Forelimb muscle (tissue), 1 donor: ENCODE results near the gene TAL1. TPM values are rescaled to one million over a fixed set of nuclear protein-coding genes. Genes with fewer than 3 reads are reported as not detected.
"Not testable (repeated sequence)": the region's sequence is repeated elsewhere in the genome, so short reads cannot be mapped to it uniquely, and the experiment has no call there.

Experiments used
- DNase-seq: peaks from one replicate; pipeline ENCODE4 v3.0.0-alpha.2; 2013; ENCODE audit warnings: low read depth
- polyA plus RNA-seq: library from polyadenylated mRNA; unstranded; fragments of 120-200 nt; gene quantifications from one replicate; pipeline ENCODE4 v1.2.1, GENCODE V29; 2013; ENCODE audit not compliant: insufficient read length

Gene TAL1
- 3.3 TPM for polyA plus RNA-seq

- DNase-seq, result no peak
Observed at GRCh38 chr1:47232187-47232874, at the start of gene TAL1. Gene TAL1, minus strand, starts transcription at chr1:47232225. Its CDS starts 6,337 bp downstream, at chr1:47225888.

- no peak for DNase-seq
Observed at GRCh38 chr1:47280142-47280541, 48.1 kb upstream of the TAL1 start.

DNA sequence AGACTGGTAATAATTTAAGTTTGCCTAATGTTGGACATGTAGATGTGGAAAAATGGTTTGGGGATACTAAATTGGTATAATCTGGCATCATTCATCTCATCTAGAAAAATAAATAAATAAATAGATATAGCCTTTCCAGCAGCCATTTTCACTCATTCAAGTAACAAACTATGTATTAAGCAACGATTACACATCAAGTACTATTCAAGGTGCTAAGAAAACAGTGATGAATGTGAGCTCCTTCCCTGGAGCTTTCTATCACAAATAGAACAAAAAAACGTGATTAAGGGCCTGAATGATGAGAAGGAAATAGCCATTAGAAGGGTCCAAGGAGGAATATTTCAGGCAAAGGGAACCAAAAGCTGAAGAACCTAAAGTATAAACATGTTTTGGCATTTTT is 44.8 kb upstream of the TAL1 start:
- DNase-seq, result no peak

DNA sequence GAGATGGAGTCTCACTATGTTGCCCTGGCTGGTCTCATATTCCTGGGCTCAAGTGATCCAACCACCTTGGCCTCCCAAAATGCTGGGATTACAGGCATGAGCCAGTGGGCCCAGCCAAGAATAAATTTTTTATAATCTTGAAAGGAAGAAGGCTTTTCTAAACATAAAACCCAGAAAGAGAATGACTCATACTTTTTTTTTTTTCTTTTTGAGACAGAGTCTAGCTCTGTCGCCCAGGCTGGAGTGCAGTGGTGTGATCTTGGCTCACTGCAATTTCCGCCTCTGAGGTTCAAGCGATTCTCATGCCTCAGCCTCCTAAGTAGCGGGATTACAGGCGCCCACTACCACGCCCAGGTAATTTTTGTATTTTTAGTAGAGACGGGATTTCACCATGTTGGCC is 43.8 kb upstream of the TAL1 start:
- DNase-seq, result not testable (repeated sequence)

GRCh38 chr1:47265529-47265928 is 33.5 kb upstream of the TAL1 start:
- DNase-seq, result not testable (repeated sequence)

- DNase-seq, result peak; percentile 9
Observed at GRCh38 chr1:47262787-47263413, 30.9 kb upstream of the TAL1 start.

GRCh38 chr1:47257224-47257623 is 25.2 kb upstream of the TAL1 start:
- no peak for DNase-seq

DNA sequence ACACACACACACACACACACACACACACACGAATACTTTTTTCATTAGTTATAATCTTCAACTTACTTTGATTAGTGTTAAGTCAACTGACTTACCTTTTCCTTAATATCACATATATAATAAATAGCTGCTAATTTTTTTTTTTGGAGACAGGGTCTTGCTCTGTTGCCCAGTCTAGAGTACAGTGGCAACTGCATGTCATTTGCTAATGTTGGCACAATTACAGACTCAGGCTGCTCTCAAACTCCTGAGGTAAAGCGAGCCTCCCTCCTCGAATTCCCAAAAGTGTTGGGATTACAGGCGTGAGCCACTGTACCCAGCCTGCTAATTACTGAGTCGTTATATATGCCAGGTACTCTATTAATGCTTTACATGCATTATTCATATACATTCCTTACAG is 20.8 kb upstream of the TAL1 start:
- DNase-seq, result no peak

GRCh38 chr1:47252369-47252768 is 20.3 kb upstream of the TAL1 start:
- DNase-seq, result no peak

DNA sequence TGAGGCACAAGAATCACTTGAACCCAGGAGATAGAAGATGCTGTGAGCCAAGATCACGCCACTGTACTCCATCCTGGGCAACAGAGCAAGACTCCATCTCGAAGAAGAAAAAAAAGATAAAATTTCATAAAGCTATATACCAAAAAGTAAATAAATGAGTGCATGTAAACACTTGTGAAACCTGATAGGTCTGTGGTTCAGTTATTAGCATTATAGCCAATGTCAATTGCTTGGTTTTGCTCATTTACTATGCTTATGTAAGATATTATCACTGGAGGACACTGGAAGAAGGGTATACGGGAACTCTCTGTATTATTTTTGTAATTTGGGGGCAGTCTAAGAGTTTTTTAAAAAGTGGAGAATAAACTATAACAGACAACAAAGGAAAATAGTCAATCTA is 17.7 kb upstream of the TAL1 start:
- no peak for DNase-seq

DNA sequence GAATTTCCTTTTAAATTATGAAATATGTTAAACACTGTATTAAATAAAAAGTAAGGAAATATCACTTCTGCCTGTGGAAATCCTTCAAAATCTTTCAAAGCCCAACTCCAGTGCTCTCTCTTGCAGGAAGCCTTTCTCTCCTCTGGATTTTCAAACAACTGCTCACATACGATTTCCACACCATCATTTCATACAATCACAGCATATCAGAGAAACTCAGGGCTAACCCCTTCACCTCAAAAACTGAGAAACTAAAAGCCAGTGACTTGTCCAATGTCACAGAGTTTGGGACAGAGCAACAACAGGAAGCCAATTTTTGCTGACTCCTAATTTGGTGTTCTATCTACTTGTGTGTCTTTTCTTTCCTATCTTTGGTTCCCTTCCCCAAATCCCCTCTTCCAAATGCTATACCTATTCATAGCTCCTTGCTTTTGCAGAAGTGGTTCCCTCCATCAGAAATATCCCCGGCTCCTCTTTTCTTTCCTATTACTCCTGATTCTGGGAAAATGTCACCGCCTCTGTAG is 12.4 kb upstream of the TAL1 start:
- no peak for DNase-seq

- DNase-seq, result no peak
Observed at GRCh38 chr1:47243910-47244309, 11.9 kb upstream of the TAL1 start.

DNA sequence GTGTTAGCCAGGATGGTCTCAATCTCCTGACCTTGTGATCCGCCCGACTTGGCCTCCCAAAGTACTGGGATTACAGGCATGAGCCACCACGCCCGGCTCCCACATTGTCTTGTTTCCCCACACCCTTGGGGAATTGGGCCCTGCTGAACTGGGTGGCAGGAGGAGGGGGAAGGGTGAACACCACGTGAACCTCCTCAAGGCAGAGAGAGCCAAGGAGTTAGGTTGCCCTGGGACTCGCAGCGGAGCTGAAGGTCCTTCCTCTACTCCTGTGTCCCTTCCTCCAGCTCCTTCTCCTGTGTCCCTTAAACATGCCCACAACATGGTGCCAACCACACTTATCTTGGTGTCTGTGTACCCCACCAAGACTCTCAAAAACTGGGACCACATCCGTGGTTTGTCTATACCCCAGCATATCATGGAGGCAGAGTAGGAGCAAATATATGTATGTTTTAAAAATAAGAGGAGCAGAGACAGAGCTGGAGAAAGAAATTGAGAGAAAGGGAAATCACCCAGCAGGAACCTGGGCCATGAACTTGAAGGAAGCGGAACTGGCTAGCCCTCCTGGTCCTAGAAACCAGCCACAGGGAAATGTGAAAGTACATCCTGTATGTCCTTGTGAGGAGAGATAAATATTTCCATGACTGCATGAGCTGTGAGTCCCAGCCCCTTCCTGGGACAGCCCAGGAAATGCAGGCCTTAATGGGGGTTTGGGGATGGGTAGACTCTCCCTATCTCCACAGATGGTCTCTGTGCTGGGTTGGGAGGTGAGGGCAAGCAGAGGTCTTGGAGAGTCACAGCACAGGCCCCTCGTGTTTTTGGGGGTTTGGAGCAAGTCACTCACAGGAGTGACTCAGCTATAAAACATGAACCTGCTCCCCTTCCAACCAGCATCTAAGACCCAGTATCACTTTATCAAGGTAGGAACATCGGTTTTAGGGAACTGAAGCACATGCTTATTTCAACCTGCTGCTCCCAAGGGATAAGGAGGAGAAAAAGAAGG is 9.4 kb upstream of the TAL1 start:
- no peak for DNase-seq

- DNase-seq, result no peak
Observed at GRCh38 chr1:47238935-47239592, 7.0 kb upstream of the TAL1 start.

DNA sequence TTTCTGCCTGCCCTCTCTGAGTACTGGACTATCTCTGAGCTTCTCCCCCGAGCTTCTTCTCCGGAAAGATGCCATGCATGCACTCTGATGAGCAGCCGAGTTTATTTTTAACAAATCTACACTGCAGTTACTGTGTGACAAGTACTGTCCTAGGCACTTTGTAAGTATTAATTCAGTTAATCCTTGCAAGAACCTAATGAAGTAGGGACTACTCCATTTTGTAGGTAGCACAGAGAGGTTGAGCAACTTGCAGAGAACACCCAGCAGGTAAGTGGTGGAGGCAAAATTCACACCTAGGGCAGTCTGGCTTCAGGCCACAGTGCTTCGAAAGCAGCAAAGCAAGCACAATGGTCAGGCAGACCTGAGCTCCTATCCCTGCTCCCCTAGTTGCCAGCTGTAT is 3.8 kb upstream of the TAL1 start:
- DNase-seq, result no peak

DNA sequence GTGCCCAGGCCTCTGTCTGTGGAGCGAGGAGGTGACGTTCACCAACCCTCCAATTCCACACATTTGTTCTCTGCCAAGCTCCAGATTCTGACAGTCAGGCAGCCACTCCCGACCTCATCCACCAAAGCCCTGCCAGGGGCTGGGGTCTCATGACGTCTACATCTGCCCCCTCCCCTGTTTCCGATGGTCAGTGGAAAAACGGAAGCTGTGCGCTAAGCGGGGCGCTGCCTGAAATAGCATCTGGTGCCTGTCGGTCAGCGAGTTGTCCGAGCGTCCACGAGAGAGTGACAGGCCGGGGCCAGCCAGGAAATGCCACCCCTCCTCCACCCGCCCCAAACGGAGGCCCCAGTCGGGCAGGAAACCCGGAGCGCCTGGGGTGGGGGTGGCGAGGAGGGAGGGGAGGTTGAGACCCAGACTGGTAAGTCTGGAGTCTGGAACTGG is 3.2 kb upstream of the TAL1 start:
- no peak for DNase-seq

DNA sequence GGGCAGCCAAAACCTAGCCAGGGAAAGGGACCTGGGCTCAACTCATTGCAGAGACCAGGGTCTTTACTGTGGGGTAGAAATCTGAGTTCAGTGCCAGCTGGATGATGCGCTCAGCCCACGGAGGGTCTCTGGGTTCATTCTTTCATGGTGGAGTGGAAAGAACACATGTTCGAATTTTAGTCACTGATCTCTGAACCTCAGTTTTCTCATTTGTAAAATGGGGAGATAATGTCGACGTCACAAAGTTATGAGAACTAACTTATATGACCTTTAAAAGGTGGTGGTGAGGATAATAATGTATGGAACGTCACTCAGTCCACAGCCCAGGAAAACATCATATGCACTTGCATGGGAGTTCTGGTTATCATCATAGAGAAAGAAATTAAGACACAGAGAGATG is 1.2 kb upstream of the TAL1 start:
- no peak for DNase-seq

DNA sequence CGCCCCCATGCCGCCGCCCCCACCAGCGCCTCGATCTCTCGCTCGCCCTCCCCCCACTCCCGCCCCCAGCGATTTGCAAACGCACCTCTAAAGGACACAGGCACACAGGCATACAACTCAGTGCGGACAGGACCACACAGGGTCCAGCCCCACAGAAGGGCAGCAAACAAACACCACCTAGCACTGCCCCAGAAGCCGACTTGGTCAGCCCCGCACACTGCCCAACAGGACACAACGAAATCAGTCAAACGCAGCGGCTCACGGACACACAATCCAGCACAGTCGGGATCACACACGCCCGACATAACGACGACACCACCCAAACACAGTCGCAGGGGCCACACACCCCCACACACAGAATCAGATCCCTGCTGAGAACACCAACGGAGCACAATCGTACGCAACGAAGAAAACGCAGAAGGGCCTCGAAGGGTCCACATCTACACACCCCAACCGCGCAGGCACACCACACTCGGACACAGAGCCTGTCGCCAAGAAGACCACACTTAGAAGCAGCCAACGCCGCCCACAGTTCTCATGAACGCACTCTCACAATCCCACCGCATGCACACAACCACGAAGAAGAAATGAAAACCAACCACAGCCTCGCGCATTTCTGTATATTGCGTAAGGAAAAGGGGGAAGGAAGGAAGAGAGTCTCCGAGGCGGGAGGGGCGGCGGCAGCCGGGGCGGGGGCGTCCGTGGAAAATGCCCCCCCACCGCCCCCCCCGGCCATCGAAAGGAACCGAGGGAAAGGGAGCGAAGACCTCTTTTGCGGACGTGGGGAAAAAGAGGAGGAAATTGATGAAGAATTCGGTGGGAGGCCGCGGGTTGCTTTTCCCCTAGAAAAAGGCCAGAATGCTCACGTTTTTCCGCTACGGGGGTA is 481 bp downstream of the TAL1 start:
- DNase-seq, result no peak

DNA sequence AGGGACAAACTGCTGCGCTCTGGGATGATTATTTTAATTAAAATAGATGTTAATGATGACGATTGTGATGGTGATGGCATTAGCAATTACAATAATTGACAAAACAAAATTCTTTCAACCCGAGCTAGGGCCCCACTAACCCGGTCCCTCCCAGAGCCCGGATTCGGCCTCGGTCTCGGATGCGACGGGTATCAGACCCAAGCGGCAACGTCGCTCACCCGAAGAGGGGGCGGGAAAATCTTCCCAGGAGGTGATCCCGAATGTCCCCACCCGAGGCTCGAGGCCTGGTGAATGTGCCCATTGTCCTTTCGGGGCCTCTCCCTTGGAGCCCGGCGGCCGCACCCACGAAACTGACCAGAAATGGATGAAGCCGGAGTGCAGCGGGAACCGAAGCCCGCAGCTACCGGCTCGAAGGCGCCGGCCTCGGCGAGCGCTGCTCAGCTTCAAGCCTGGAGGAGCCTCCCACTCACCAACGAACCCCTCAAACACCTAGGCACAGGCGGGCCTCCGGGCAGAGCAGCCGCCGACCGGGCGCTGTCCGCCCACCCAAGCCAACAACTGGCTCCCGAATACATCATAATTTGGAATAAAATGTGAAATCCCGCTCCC is 1.2 kb downstream of the TAL1 start:
- no peak for DNase-seq
